Right ventricle myocardium superior (tissue), 1 donor: Measurements from ENCODE around the gene ESPN. TPM values are rescaled to one million over a fixed set of nuclear protein-coding genes. Genes with fewer than 3 reads are reported as not detected.
"Not testable (repeated sequence)": the region's sequence is repeated elsewhere in the genome, so short reads cannot be mapped to it uniquely, and the experiment has no call there.

Experiments
- ATAC-seq: fragments of 200-7000 bp; cut with Tn5 transposase; one replicate; pipeline ENCODE4 v1.9.1; 2020; ENCODE audit warnings: mild to moderate bottlenecking; ENCODE audit not compliant: poor library complexity
- DNase-seq: peaks from one replicate; pipeline ENCODE4 v3.0.0-alpha.2; 2020
- intact Hi-C: fragments of 100-400 bp; cut with DNase I; formaldehyde crosslinking; loops from one replicate; pipeline ENCODE4 v1.11.2; 2022
- total RNA-seq: library from RNA; stranded (reverse); fragmentation: NEBNext Ultra II Directional; extraction: Animal tissue kit (Norgen Biotek cat#: 25700); gene quantifications from one replicate; pipeline ENCODE4 v1.2.1, GENCODE V29; 2021
- donor health status: DM: no; HTN: yes; CAD: no; lungs with severe emphysema.

The ESPN gene
- total RNA-seq, 1 donor from 2014 or later, result 0.56 TPM

DNA sequence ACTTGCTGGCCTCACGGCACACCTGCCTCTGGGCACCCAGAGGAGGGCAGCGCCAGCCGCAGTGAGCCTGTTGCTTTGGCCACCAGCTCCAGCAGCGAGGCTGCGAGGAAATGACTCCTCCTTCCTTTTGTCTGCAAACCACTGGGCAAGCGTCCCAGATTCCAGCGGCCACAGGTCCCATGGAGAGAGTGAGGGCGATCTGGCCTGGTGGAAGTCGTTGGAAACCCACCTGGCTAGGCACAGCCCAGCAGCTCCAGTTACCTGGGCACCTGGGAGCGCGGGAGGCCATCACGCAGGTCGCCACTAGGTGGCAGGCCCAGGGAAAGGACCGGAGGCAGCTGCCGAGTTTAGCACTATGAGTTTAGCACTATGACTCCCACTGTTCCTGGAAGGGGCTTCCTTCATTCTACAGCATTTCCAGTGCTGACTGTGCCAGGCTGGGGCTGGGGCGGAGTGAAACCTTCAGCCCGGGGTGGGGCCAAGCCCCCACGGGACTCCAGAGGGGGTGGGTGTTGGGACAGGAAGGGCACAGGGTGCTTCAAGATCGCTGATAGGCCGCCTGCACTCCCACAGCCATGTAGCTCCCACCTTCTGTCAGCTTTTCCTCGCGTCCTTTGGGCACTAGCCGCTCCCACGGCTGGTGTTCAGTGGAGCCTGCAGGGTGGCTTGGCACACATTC, 1.1 kb upstream of the ESPN start:
- DNase-seq (no peak), ATAC-seq (peak; percentile 47)
- intact Hi-C loops, result no loop called here

DNA sequence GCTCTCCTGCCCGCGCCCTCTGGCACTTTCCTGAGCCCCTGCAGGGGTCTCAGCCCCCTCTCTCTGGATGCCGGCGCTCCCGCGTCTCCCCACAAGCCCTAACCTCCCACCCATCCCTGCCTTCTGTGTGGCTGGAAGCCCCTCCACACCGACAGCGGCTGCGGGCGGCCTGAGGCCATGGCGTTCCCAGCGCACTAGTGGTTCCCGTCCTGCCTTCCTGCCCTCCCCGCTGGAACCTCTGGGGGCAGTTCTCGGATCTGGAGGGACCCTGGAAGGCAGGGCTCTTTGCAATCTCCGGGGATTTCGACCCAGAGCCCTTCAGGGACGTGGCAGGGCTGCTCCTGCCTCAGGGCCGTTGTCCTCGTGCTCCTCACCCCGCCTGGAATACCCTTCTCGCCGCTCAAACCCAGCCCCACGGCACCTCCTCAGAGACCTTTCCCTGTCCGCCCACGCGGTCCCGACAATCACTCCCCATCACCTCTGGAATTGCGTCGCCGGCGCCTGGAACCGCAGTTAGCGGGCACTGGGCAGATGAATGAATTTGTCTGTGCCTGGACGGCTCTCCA, 493 bp upstream of the ESPN start:
- intact Hi-C loops, result no loop called here
- DNase-seq, result no peak
- ATAC-seq, result peak; percentile 3

DNA sequence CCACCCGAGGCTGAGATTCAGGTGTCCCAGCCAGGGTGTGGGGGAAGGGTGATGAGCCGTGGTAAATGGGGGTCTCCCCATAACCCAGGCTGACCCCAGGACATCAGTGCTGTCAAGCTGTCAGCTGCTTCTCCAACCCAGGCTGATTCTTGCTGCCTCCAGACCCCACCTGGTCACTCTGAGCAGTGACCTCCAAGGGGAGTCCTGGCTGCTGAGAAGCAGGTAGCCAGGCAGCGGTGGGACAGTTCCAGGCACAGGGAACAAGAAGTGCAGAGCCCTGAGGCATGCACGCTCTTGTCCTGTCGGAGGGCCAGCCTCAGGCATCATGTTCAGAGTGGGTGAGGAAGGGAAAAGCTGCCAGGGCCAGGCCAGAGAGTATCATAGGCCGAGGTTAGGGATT, 1.1 kb downstream of the ESPN start:
- DNase-seq, result no peak
- ATAC-seq, result no peak
- intact Hi-C loops, result no loop called here

DNA sequence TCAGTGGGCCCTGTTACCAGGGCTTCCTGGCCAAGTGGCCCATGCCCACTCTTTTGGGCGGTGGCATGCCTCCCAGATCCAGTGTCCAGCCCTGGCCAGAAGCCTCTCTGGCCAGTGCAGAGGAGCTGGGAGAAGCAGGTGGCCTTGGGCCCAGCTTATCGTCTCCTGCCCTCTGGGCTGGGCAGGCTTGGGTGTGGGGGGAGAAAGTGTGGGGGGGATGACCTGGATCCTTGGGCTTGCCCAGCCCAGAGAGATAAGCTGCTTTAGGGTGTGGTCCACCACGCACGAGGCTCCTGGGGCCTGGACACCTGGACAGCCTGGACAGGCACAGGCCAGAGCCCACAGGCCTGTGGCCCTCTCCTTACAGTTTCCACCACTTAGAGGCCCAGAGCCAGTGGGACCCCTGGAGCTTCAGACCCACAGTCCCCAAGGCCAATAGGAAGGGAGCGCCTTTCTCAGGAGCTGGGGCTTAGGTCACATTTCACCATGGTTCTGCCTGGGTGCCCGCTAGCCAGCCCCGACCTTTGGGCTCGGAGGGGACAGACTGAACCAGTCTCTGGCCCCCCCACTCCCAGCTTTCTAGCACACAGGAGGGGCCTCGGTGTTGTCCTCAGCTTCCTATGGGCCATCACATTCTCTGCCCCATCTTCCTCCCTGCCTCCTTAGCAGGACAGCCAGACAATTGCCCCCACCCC, 1.8 kb downstream of the ESPN start:
- DNase-seq, result no peak
- intact Hi-C loops, result no loop called here
- no peak for ATAC-seq

DNA sequence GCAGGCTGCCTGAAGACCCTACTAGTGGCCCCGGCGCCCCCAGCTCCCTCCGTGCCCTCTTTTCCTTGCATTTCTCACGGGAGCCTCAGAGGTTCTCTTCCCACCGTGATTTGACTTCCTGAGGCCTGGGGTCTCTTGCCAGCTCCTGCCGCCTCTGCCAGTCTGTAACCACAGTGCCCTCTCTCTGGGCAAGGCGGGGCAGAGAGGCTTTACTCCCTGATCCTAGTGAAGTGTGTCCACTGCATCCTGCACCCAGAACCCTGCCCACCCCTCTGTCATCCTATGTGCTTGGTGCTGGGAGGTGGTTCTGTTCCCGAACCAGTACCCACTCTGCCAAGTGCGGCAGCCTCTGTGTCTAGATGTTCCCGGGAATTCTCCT, 2.4 kb downstream of the ESPN start:
- intact Hi-C loops, result no loop called here
- DNase-seq (no peak), ATAC-seq (no peak)

DNA sequence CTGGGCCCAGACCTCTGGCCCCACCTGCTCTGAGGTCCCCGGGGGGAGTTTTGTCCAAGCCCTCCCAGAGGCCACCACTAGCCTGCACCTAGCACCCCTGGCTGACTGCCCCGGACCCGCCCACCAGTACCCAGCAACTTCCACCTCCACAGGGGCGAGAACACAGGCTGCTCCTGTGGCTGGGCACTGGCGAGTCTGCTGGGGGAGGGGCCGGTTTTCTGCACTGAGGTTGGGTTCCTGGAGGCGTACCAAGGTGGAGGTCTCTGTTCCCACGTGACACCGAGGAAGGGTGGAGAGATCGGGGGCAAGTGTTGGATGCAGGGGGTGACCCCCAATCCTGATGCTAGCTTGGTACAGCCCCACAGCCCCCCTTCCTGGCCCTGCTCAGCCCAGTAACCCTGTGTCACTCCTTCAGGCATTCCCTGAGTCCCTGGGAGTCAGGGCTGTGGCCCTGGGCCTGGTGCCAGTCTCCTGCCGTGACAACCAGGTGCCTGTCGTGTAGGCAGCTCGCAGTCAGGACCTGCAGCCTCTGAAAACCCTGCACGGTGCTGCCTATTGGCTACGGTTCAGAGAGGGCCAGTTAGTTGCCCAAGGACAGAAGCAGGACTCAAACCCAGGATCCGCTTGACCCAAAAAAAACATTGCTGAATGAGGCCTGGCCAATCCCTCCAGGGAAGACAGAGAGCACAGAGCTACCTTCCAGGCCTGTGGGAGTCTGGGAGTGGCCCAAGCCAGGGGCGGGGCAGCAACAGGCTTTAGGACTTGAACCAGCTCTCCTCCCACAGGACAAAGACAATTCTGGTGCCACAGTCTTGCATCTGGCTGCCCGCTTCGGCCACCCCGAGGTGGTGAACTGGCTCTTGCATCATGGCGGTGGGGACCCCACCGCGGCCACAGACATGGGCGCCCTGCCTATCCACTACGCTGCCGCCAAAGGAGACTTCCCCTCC, 3.1 kb downstream of the ESPN start:
- DNase-seq (no peak), ATAC-seq (no peak)
- intact Hi-C loops, result no loop called here

DNA sequence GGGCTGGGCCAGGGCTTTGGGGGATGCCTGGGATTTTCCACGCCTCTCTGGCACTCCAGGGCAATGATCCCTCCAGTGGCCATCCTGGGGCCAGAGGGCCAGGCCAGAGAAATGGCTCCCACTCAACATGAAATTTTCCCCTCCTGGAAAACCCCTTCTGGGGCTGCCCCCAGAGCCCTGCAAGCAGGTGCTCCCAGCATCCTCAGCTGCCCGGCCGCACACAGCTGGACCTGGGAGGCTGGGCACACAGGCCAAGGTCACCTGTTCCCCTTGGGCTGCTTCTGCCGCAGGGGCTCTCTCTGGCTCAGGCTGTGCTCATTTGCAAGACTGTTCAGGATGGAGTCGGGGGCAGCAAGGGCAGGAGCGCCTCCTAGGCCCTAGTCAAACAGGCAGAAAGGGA, 3.9 kb downstream of the ESPN start:
- not testable (repeated sequence) for ATAC-seq

DNA sequence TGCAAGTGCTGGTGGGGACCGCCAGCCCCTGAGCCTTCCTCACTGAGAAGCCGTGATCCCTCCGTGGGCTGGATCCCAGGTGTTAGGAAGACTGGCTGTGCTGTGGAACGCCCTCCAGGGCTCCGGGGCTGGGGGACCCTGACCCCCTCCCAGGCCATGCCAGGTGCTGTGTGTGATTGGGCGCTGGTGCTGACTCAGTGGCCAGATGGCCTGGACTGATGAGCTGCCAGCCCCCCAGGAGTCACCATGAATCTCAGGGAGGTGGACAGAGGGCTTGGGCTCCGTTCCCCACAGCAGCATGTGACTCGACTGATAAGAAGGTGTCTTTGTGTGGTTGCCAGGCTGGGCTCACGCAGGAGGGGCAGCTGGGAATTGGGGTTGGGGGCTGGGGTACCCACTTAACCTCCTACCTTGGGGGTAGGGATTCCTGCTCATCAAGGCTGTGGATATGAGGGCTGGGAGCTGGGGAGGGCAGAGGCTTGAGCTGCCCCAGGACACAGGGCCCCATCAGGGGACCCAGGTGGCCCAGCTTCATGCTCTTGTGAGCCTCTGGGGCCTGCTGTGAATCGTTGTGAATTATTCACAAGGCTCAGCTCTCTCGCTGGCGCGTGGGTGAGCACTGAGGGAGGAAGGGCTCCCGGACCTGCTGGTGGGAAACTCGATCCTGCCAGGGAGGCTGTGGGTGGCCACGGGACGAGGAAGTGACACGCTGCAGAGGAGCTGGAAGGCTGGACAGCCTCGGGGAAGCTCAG, 5.3 kb downstream of the ESPN start:
- ATAC-seq, result peak; percentile 21
- intact Hi-C loops, DNase-seq: not testable (repeated sequence)

More for the DNA sequence above, 3.9 kb downstream of the ESPN start:
- DNase-seq, intact Hi-C loops: not testable (repeated sequence)

DNA sequence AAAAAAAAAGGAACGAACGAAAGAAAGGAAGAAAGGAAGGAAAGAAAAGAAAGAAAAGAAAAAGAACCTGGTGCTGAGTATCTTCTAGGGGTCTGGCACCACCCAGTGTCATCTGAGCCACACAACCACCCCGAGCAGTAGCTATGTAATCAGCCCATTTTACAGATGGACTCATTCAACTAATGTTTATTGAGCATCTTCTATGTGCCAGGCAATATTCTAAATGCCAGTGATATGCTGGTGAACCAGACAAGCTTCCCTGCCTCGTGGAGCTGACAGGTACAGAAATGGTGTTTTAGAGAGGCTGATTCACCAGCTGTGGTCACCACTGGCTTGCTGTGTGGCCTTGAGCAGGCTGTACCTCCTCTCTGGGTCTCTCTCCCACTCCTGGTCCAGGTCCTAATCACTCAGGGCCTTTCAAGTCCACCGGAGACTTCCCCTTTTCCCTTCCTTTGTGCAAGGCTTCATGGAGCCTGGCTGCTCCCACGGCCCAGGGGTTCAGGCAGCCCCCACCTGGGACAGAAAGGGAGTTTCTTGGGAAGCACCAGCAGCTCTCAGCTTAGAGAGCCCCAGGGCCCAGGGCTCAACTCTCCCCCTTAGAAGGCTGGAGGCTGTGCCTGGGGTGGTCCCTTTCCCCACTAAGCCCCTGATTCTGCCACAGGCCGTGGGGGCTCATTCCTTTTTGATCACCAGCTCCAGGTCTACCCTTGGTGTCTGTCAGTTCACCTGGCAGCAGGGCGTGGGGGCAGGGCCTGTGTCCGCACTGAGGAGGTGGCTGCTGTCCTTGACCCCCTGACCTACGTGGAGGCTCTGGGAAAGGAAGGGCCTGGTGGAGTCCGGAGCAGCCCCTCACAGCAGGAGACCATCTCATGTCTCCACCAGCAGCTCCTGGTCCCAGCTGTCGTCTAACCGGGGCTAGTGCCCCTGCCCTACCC, 7.3 kb downstream of the ESPN start:
- DNase-seq, intact Hi-C loops, ATAC-seq: not testable (repeated sequence)

DNA sequence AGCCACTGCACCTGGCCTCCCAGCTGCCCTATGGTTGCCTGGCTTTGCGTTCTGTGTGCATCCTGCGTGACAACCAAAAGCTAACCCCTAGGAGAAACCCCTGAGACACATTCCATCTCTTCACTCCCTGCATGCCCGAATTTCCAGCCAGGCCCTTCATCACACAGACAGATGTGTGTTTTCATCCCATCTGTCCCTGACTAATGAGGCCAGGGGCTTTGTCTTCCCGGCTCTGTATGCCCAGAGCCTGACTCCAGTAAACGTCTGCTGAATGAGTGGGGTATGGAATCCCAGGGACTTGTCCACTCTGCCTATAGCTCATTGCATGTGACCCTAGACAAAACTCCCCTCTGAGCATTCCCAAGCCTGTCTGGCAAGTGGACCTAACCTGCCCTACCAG, 9.6 kb downstream of the ESPN start:
- DNase-seq (no peak), ATAC-seq (no peak)
- intact Hi-C loops, result no loop called here

DNA sequence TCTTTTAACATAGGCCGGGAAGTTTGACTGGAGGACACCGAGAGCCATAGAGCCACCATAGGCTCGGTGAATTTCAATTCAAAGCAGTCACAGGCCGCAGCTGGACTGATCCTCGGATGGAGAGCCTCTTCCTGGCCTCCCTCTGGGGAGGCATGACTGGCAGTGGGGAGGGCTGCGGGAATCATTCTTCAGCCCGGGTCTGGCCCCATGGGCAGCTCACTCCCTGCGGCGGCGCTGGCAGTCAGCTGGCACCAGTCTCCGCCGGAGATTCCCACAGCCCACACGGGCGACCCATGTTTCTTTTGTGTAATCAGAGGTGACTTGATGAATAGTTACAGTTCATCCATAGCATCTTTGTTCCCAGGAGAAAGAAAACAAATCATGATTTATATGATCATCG, 10.6 kb downstream of the ESPN start:
- ATAC-seq, result no peak
- intact Hi-C loops, result no loop called here
- DNase-seq, result no peak

DNA sequence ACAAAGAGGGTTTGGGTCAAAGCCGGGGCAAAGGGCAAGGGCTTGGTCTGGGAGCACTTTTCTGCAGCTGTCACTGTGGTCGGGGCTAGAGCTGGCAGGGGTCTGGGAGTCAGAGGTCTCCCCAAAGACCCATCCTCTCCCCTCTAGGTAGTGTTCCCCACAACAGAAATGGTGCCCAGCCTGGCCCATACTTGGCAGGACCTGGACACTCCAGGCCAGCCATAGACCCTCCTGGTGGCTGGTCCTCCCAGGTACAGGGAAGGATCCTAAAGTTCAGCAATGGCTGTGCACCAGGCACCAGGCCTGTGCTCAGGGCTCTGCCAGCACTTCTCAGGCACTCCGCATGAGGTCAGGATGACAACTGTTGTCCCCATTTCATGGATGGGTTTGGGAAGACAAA, 11.0 kb downstream of the ESPN start:
- intact Hi-C loops, result no loop called here
- DNase-seq (no peak), ATAC-seq (no peak)

DNA sequence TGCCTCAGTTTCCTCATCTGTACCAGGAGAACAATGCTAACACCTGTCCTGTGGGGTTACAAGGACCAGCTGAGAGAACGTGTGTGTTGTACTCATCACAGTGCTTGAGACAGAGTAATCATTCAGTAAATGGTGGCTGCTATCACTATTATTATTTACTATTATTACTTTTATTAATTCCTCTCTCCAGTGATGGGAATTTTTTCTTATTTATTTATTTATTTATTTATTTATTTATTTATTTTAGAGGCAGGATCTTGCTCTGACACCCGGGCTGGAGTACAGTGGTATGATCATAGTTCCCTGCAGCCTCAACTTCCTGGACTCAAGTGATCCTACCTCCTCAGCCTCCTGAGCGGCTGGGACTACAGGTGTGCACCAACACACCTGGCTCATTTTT, 11.7 kb downstream of the ESPN start:
- intact Hi-C loops, ATAC-seq, DNase-seq: not testable (repeated sequence)

DNA sequence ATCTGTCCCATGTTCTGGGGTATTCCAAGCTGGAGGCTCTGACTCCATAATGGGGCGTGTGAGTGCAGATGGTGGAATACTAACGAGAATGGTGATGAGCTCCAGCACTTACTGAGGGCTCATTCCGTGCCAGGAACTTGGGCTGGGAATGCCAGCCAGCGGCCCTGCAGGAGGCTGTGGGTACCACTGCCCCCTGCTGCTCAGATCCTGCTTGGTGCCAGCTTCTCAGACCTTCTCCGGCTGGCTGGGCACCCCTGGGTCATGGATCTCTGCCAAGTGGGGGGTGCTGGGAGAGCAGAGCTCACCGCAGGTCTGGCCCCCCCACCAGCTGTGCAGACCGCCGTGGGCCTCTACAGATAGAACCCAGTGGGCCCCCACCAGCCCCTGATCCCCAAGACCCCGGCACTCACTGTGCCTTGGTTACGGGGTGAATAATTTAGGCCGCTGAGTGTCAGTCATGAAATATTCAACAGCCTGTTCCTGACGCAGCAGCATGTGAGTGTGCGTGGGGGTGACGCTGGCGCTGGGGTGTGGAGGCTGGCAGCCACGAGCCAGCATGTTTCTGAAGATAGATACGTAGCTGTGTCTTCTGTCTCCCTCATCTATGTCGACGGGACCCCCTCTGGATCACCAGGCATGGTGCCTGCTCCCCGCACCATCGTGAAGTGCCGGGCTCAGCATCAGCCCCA, 12.6 kb downstream of the ESPN start:
- intact Hi-C loops, DNase-seq: not testable (repeated sequence)
- peak; percentile 56 for ATAC-seq

DNA sequence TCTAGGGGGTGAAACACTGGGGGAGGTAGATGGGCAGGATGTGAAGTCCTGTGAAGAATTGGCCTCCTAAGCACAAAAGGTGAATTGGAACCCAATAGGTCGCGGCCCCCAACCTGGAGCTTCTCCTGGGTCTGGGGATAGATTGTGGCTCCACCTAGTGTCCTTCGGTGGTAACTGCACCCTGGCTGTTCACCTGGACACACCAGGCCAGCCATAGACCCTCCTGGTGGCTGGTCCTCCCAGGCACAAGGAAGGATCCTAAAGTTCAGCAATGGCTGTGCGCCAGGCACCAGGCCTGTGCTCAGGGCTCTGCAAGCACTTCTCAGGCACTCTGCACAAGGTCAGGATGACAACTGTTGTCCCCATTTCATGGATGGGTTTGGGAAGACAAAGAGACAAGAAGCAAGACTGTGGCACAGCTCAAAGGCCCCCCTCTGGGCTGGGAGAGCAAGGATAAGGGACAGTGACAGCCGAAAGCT, 13.5 kb downstream of the ESPN start:
- ATAC-seq (peak; percentile 82), DNase-seq (no peak)
- intact Hi-C loops, result no loop called here

DNA sequence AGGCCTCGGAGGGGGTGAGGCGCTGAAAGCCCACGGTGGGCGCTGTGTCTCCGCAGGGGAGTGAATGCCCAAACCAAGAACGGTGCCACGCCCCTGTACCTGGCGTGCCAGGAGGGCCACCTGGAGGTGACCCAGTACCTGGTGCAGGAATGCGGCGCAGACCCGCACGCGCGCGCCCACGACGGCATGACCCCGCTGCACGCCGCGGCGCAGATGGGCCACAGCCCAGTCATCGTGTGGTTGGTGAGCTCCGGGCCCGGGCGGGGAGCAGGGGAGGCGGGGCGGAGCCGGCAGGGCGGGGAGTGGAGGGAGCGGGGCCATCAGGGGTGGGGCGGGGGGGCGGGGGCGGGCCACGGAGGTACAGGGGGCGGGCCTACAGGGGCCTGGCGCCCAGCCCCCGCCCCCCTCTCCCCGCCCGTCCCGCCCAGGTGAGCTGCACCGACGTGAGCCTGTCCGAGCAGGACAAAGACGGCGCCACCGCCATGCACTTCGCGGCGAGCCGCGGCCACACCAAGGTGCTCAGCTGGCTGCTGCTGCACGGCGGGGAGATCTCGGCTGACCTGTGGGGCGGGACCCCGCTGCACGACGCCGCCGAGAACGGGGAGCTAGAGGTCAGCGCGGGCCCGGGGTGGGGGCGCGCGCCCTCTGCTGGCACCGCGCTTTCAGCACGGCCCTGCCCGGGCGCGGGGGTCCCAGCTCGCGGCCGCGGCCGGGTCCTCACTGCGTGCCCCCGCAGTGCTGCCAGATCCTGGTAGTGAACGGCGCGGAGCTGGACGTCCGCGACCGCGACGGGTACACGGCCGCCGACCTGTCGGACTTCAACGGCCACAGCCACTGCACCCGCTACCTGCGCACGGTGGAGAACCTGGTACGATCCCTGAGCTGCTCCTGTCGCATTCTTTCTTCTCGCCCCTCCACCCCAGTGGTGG, 15.9 kb downstream of the ESPN start:
- peak; percentile 31 for ATAC-seq
- DNase-seq, result no peak
- intact Hi-C loops, result no loop called here
